Hepatocyte (in vitro differentiated cells): ENCODE measurements around the gene HSPA12A.

Experiments used
- CTCF ChIP-seq: fragments of 200-600 bp; sonication (generic); IDR thresholded peaks from 2 replicates; pipeline ENCODE4 v1.5.1; 2016; ENCODE audit warnings: antibody characterized with exemption, mild to moderate bottlenecking; ENCODE audit not compliant: poor library complexity
- EZH2 ChIP-seq: fragments of 200-600 bp; sonication (generic); IDR thresholded peaks from 2 replicates; pipeline ENCODE4 v1.6.1; 2016; ENCODE audit warnings: antibody characterized with exemption, mild to moderate bottlenecking, borderline replicate concordance

DNA sequence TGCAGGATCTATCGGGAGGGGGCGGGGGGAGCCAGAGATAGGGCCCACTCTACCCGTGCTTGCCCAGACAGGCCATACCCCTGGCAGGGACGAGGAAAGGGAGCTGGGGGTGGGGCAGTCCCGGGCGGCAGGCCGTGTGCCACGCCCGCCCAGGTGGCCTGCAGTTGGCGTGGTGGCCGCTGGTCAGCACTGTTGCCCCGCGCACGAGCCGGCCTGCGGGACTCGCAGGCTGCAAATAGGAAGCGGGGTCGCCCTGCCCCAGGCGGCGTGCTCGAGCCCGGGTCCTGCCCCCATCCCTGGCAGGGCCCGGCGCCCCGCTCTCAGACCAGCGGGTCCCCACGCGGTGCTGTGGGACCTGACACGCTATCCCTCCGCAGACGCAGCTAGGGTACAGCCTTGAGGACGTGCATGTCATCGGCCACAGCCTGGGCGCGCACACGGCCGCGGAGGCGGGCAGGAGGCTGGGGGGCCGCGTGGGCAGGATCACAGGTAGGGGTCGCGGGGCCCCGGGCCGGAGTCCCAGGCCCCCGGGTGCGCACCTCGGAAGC lies 114.9 kb downstream of the HSPA12A start:
- TF ChIP-seq EZH2, result no peak
- TF ChIP-seq CTCF, result peak; percentile 58
